ENCODE results near the gene HMGB1.

The HMGB1 gene

GRCh38 chr13:30429721-30430694 lies 35.7 kb downstream of the HMGB1 start:
- H3K9me3 ChIP-seq (ENCODE audit: control insufficient read depth, insufficient read depth, low read length) = no peaks in the 10 kb centered on the region
- no peak overlapping the region for H3K9ac ChIP-seq (ENCODE audit: low read depth, low read length)
- H3K4me1 ChIP-seq (ENCODE audit: control insufficient read depth, insufficient read depth, low read length) = no peaks in the 10 kb centered on the region
- H3K27ac ChIP-seq (ENCODE audit: low read depth, low read length) = peak overlapping the region; percentile 73
- no peaks in the 10 kb centered on the region for H3K36me3 ChIP-seq (ENCODE audit: control insufficient read depth, insufficient read depth, low read length)
- H3K4me3 ChIP-seq (ENCODE audit: low read depth, low read length) = no peak overlapping the region
- H3K27me3 ChIP-seq (ENCODE audit: control insufficient read depth, insufficient read depth, low read length) = no peaks in the 10 kb centered on the region

DNA sequence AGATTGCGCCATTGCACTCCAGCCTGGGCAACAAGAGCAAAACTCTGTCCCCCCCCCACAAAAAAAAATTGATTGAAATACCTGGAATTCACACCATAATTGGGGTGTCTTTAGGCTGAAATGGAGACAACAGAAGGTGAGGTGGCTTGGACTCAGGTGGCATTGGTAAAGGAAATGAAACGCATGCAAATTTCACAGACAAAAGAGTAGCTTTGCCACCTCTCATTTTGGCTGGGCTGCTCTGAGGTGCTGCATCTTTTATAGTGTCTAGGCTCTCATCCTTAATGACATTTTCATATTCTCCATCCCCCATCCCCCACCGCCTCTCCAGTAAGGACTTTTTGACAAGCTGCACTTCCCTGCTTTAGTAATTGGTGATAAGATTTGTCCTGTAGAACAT lies 36.5 kb downstream of the HMGB1 start:
- Histone ChIP-seq H3K27me3 (ENCODE audit: control insufficient read depth, insufficient read depth, low read length) (no peaks in the 10 kb centered on the region), H3K27ac (ENCODE audit: low read depth, low read length) (no peak overlapping the region), H3K4me3 (ENCODE audit: low read depth, low read length) (no peak overlapping the region), H3K4me1 (ENCODE audit: control insufficient read depth, insufficient read depth, low read length) (no peaks in the 10 kb centered on the region), H3K36me3 (ENCODE audit: control insufficient read depth, insufficient read depth, low read length) (no peaks in the 10 kb centered on the region), H3K9me3 (ENCODE audit: control insufficient read depth, insufficient read depth, low read length) (no peaks in the 10 kb centered on the region), H3K9ac (ENCODE audit: low read depth, low read length) (no peak overlapping the region)

- Histone ChIP-seq H3K27me3 (ENCODE audit: control insufficient read depth, insufficient read depth, low read length) (peaks cover 10% of the 10 kb centered on the region), H3K4me3 (ENCODE audit: low read depth, low read length) (no peak overlapping the region), H3K9me3 (ENCODE audit: control insufficient read depth, insufficient read depth, low read length) (no peaks in the 10 kb centered on the region), H3K36me3 (ENCODE audit: control insufficient read depth, insufficient read depth, low read length) (no peaks in the 10 kb centered on the region), H3K9ac (ENCODE audit: low read depth, low read length) (no peak overlapping the region), H3K4me1 (ENCODE audit: control insufficient read depth, insufficient read depth, low read length) (peaks cover 9% of the 10 kb centered on the region), H3K27ac (ENCODE audit: low read depth, low read length) (no peak overlapping the region)
Measured at GRCh38 chr13:30423891-30424290, 41.8 kb downstream of the HMGB1 start.

- Histone ChIP-seq H3K4me3 (ENCODE audit: low read depth, low read length) (peak within 1 kb of the TSS; percentile 85), H3K9me3 (ENCODE audit: control insufficient read depth, insufficient read depth, low read length) (no peaks in the 10 kb centered on the region), H3K9ac (ENCODE audit: low read depth, low read length) (peak within 1 kb of the TSS; percentile 70), H3K27ac (ENCODE audit: low read depth, low read length) (peak within 1 kb of the TSS; percentile 83), H3K4me1 (ENCODE audit: control insufficient read depth, insufficient read depth, low read length) (peaks cover 9% of the 10 kb centered on the region), H3K27me3 (ENCODE audit: control insufficient read depth, insufficient read depth, low read length) (peaks cover 10% of the 10 kb centered on the region), H3K36me3 (ENCODE audit: control insufficient read depth, insufficient read depth, low read length) (no peaks in the 10 kb centered on the region)
Measured at GRCh38 chr13:30422054-30422839, 43.5 kb downstream of the HMGB1 start, which contains the start of gene UBE2L5. Gene UBE2L5, plus strand, starts transcription at chr13:30422493. Its CDS starts 5,498 bp downstream, at chr13:30427991.

DNA sequence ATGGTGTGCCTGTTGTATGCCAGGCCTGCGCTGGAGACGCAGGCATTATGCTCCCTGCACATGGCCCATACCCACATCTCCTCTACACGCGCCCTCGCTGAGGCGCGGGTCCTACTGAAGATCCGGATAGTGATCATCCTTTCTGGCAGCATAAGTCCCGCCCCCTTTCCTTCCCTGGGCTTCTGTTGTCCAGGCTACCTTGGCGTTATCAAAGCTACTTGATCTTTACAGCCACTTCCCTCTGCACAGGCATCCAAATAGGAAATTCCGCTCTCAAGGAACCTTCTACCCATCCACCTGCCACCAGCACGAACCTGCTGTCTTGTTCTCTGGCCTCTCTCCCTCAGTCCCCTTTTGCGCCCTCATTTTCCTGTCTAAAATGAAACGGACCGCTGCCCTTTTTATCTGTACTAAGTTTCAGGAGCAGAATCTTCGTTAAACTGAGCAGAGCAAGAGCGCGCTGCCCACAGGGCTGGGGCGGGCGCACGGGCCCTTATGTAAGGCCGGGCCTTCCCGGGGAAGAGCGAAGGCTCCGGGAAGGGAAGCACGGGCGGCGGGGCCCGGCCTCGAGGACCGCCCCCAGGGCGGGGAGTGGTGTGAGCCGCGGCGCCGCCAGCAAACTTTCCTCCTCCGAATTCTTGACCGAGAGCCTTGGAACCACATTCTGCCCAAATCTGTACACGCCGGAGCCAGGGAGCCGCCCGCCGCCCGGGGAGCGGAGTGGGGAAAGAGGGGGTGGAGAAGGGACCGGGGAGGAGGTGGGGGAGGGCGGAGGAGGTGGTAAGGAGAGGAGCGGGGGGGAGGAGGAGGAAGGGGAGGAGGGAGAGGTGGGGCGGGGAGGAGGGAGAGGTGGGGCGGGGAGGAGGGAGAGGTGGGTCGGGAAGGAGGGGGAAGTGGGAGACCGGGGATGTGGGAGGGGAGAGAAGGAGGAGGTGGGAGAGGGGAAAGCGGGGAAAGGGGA lies 44.4 kb downstream of the HMGB1 start:
- Histone ChIP-seq H3K27me3 (ENCODE audit: control insufficient read depth, insufficient read depth, low read length) (peaks cover 10% of the 10 kb centered on the region), H3K36me3 (ENCODE audit: control insufficient read depth, insufficient read depth, low read length) (no peaks in the 10 kb centered on the region), H3K9ac (ENCODE audit: low read depth, low read length) (peak overlapping the region; percentile 46), H3K9me3 (ENCODE audit: control insufficient read depth, insufficient read depth, low read length) (no peaks in the 10 kb centered on the region), H3K4me1 (ENCODE audit: control insufficient read depth, insufficient read depth, low read length) (peaks cover 9% of the 10 kb centered on the region), H3K4me3 (ENCODE audit: low read depth, low read length) (peak overlapping the region; percentile 81), H3K27ac (ENCODE audit: low read depth, low read length) (peak overlapping the region; percentile 83)

DNA sequence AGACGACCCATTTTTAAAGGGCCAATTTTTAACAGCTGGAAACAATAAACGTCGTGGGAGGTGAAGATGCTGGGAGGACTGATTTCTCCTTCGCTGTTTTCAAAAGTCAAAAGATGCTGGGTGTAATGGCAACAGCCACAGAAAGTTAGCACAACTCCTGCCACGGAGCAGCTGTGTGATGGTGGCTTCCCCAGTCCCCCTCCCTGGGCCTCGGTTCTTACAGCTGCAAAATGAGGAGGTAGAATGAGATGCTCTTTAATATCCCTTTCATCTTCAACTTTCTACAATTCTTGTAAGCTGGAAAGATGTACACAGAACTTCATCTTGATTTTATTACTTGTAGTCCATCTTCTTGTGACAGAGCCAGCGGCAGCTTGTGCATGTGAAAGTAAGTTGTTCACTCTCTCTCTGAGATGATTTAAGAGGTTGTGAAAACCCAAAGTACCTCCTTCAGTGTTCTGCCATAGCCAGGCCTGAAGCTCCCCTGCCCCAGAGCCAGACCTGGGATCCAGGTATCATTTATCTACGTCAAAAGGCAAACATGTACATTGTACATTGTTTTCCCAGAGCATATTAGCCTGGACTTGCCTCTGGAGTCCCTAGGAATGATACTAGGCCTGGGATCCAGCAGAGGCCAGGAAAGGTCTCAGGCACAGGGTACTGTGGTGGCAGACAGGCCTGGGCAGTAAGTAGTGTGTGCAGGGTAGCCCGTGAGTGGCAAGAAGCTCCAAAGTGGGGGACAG lies 46.8 kb downstream of the HMGB1 start:
- Histone ChIP-seq H3K4me1 (ENCODE audit: control insufficient read depth, insufficient read depth, low read length) (peaks cover 9% of the 10 kb centered on the region), H3K36me3 (ENCODE audit: control insufficient read depth, insufficient read depth, low read length) (no peaks in the 10 kb centered on the region), H3K4me3 (ENCODE audit: low read depth, low read length) (no peak overlapping the region), H3K27me3 (ENCODE audit: control insufficient read depth, insufficient read depth, low read length) (peaks cover 10% of the 10 kb centered on the region), H3K9me3 (ENCODE audit: control insufficient read depth, insufficient read depth, low read length) (no peaks in the 10 kb centered on the region), H3K9ac (ENCODE audit: low read depth, low read length) (no peak overlapping the region), H3K27ac (ENCODE audit: low read depth, low read length) (no peak overlapping the region)

DNA sequence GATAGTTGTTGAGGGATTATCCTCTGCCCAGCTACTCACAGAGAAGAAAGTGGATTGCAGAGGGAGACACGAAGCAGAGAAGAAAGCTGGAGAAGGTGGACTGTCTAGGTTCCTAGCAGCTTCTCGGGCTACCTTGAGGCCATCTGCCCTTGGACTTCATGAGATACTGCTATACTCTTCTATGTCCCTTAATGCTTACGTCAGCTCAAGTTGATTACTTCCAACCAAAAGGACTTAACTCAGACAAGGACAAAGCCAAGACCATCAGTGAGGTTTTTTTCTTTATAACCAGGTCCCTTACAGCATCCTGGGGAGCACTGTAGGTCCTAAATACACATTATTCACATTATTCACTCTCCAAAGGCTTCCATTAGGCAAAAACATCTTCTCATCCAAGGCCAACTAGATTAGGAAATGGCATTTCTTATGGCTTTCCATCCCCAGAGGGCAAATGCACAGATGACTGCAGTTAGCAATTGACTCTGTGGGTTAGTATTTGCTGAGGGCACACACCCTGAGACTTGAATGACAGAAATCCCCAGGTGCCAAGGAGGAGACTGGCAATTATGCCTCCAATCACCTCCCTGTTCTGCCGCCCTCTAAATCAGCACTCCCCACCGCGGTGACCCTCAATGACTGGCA lies 47.5 kb downstream of the HMGB1 start:
- Histone ChIP-seq H3K9ac (ENCODE audit: low read depth, low read length) (no peak overlapping the region), H3K4me1 (ENCODE audit: control insufficient read depth, insufficient read depth, low read length) (peaks cover 9% of the 10 kb centered on the region), H3K27ac (ENCODE audit: low read depth, low read length) (no peak overlapping the region), H3K27me3 (ENCODE audit: control insufficient read depth, insufficient read depth, low read length) (peaks cover 10% of the 10 kb centered on the region), H3K36me3 (ENCODE audit: control insufficient read depth, insufficient read depth, low read length) (no peaks in the 10 kb centered on the region), H3K9me3 (ENCODE audit: control insufficient read depth, insufficient read depth, low read length) (no peaks in the 10 kb centered on the region), H3K4me3 (ENCODE audit: low read depth, low read length) (no peak overlapping the region)

GRCh38 chr13:30416471-30416870 lies 49.3 kb downstream of the HMGB1 start:
- no peak overlapping the region for H3K9ac ChIP-seq (ENCODE audit: low read depth, low read length)
- H3K27ac ChIP-seq (ENCODE audit: low read depth, low read length) = no peak overlapping the region
- H3K4me3 ChIP-seq (ENCODE audit: low read depth, low read length) = no peak overlapping the region
- no peaks in the 10 kb centered on the region for H3K36me3 ChIP-seq (ENCODE audit: control insufficient read depth, insufficient read depth, low read length)
- H3K27me3 ChIP-seq (ENCODE audit: control insufficient read depth, insufficient read depth, low read length) = peaks cover 10% of the 10 kb centered on the region
- H3K9me3 ChIP-seq (ENCODE audit: control insufficient read depth, insufficient read depth, low read length) = no peaks in the 10 kb centered on the region
- peaks cover 9% of the 10 kb centered on the region for H3K4me1 ChIP-seq (ENCODE audit: control insufficient read depth, insufficient read depth, low read length)

DNA sequence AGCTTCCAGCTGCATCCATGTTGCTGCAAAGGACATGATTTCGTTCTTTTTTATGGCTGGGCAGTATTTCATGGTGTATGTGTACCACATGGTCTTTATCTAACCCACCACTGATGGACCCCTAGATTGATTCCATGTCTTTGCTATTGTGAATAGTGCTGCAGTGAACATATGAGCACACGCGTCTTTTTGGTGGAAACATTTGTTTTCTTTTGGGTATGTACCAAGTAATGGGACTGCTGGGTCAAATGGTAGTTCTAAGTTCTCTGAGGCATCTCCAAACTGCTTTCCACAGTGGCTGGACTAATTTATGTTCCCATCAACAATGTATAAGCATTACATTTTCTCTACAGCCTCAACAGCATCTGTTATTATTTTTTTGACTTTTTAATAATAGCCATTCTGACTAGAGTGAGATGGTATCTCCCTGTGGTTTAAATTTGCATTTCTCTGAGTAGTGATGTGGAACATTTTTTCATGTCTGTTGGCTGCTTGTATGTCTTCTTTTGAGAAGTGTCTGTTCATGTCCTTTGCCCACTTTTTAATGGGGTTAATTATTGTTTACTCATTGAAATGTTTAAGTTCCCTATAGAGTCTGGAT lies 50.2 kb downstream of the HMGB1 start:
- Histone ChIP-seq H3K9me3 (ENCODE audit: control insufficient read depth, insufficient read depth, low read length) (no peaks in the 10 kb centered on the region), H3K27ac (ENCODE audit: low read depth, low read length) (no peak overlapping the region), H3K4me3 (ENCODE audit: low read depth, low read length) (no peak overlapping the region), H3K9ac (ENCODE audit: low read depth, low read length) (no peak overlapping the region), H3K36me3 (ENCODE audit: control insufficient read depth, insufficient read depth, low read length) (no peaks in the 10 kb centered on the region), H3K4me1 (ENCODE audit: control insufficient read depth, insufficient read depth, low read length) (peaks cover 2% of the 10 kb centered on the region; the same call in 1 of the 2 replicates), H3K27me3 (ENCODE audit: control insufficient read depth, insufficient read depth, low read length) (peaks cover 7% of the 10 kb centered on the region)
